Stimulated activated CD8-positive, alpha-beta memory T cell treated with anti-CD3 and anti-CD28 coated beads, Interleukin-15, amount 100 ng/mL, for 4 hours (primary cell): ENCODE results near the gene GRAP.

Experiments
- DNase-seq, 2 donors: peaks; one replicate each; pipeline ENCODE4 v3.0.0-alpha.2; 2020; ENCODE audit warnings: low read depth in 2 of 2

Gene GRAP

DNA sequence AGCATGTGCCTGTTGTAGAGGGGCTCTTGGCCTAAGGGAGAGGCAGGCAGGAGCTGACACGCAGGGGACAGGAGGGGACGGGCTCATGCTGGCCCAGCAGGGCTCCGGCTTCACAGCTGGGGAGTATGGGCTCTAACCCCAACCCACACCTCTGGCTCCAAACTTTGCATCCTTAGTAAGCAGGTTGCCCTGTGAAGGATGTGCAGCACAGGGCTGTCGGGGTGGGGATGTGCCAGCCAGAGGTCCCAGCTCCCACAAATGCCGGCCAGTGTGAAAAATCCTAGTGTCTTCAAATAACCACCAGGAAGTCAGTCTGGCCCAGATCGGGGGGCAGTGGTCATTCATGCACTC, 28.2 kb downstream of the GRAP start:
- no peak for DNase-seq

DNA sequence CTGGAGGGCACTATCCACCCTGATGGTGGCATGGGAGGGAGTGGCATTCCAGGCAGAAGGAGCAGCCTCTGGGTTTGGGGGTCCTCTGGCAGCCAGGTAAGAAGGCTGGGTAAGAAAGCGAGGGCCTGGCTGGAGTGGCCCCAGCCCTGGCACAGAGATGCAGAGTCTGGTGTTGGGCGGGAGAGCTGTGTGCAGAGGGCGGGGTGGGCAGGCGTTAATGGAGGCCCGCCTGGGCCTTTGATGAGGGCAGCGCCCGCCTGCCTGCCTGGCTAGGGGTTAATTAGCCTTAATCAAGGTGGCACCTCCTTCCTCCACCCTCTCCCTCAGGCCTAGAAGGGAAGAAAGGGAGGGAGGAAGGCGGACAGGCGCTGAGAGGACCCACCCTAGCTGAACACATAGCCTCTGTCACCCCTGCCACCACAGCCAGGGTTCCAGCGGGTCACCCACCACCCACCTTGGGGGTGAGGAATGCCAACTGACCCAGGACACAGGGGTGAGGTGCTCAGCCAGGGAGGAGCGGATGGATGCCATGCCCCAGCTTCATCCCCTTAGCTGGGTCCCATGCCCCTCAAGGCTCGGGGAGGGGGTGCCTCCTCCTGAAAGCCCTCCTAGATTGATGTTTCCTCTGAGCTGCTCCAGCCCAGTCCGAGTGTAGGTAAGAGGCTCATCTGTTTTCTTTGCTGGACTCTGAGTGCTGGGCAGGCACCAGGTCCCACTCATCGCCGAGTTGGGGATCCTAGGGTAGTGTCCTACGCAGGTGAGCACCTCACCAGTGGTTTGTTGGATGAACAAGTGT, 28.8 kb downstream of the GRAP start:
- no peak for DNase-seq

- no peak for DNase-seq
These were observed 29.4 kb downstream of the GRAP start for GRCh38 chr17:19017401-19017800.

DNA sequence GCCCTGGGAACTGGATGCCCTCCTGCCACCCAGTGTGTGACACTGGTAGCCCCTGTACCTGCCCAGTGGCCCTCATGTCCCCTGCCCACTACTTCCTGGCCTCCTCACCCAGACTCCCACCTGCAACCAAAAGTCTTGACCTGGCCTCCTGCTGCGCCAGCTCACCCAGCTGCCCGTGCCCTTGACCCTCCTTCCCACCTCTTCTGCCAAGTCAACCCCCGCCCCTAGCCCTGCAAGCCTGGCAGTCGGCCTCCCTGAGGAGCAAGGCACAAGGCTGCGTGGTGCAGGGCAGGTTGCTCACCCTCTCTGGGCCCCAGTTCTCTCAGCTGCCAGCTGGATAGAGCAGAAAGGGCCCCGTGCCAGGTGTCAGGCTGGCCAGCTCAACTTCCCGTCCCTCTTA, 29.9 kb downstream of the GRAP start:
- DNase-seq: no peak

DNA sequence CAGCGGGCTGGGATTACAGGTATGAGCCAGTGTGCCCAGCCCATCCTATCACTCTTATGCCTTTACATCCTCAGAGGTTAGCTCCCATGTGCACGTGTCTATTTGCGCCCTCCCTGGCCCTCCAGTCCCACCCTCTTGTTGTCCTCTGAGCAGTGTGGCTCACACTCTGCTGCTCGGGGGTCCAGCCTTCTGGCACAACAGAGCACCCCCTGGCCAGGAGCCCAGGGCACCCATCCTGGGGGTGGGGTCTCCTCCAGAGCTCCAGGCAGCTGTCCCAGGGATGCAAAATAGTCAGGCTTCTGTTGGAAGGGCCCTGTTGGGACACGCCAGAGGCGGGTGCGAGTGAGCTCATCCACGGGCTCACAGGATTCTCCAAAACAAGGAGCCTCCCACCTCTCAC, 30.5 kb downstream of the GRAP start:
- no peak for DNase-seq

DNA sequence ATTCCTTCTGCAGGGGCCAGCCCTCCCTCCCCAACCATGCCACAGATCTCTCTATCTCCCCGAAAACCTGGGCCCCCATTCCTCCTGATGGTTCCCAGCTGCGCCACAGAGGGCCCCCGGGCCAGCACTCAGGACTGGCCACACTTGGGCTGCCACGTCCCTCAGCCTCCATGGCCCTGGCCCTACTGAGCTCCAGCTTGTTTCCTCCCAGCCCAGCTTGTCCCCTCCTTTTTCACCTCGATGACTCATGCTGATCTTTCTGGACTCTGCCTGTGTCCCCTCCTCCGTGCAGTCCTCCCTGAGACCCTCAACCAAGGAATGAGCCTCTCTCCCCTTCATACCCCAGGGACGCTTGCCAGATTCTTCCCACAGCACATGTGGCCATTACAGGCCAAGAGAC, 31.3 kb downstream of the GRAP start:
- DNase-seq: no peak

DNA sequence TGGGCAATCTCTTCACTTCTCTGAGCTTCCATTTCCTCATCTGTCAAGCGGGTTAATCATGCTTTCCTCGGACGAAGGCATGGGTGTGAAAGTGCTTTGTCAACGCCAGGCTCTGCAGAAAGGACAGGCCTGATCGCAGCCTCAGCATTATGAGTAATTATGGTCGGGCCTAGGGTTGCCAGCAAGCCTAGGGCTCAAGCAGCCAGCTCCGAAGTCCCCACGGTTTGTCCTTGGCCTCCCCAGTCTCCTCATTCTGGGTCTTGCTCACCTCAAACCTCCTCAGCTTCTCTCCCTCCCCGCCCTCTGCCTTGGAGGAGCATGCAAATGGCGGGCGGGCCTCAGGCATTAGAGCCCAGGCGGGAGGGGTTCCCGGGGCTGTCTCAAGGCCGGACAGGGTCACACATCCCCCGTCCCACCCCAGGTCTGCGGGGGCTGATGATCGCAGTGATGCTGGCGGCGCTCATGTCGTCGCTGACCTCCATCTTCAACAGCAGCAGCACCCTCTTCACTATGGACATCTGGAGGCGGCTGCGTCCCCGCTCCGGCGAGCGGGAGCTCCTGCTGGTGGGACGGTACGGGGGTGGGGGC, 32.0 kb downstream of the GRAP start:
- no peak for DNase-seq

GRCh38 chr17:19013806-19014627, 32.7 kb downstream of the GRAP start:
- DNase-seq: no peak

DNA sequence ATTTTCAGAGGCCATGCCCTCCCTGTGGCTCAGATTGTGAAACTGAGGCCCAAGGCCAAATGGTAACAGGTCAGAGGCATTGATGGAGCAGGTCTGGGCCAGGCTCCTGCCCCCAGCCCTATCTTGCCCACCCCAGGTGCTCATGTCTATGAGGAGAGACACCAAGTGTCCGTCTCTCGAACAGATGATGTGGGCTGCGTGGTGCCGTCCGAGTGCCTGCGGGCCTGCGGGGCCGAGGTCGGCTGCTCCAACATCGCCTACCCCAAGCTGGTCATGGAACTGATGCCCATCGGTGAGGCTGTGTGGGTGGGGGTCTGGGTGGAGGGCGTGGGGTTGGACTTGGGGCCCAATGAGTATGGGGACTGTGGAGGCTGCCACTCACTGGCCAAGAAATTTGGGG, 33.5 kb downstream of the GRAP start:
- no peak for DNase-seq

DNA sequence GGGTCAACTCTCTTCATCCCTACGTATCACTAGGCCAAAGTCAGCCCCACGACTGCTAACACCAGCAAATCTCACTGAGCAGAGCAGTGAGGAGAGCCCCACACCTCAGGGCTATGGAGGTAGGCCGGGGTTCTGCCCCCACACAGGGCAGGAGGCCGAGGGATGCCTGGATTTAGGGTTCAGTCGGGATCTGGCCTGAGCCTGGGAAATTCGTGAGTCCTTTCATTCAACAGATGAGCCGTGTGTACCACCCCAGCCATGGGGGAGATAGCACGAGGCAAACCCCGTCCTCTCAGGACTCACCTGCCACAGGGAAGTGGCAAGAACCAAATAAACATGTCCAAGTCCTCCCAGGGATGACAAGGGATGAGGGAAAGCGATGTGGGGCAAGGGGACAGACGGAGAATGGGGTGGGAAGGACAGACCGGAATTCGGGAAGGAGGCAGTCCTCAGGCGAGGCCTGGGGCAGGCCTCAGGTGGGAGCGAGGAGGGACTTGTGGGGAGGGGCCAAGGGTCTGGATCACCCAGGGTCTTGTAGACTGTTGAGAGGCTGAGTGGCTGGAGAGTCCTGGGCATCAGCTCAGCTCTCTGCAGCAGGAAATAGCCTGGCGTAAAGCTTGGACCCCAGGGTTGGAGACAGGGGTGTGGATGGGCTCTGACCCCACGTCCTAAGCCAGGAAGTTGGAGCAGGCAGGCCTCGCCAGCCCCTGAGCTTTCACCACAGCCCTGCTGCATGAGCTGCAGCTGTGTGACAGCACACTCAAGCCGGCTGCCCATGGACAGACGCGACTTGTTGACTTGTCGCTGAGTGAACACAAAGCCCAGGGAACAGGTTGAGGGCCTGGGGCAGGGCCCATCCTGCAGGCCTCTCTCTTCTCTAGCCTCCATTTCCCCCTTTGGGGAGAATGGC, 34.3 kb downstream of the GRAP start:
- no peak for DNase-seq

DNA sequence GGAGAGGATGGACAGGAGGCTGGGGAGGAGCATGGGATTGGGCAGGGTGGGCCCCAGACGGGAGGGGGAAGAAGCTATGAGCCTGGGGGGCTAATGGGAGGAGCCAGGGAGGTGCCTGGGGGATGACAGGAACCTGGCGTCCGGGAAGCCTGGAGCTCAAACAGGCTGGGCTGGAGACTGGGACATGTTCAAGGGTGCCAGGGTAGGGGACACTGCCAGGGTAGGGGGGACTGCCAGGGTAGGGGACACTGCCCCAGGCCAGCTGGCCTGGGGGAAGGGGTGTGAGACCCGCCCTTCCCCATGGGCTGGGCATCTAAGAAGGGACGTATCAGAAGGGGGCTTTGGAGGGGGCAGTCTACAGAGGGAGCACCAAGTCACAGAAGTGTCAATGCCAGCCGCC, 35.2 kb downstream of the GRAP start:
- DNase-seq: no peak

GRCh38 chr17:19010729-19011505, 35.8 kb downstream of the GRAP start:
- no peak for DNase-seq

- DNase-seq: no peak
These were observed 36.8 kb downstream of the GRAP start for GRCh38 chr17:19009970-19010369.

GRCh38 chr17:19006698-19007097, 40.1 kb downstream of the GRAP start:
- no peak for DNase-seq

- DNase-seq: no peak
These were observed 40.8 kb downstream of the GRAP start for GRCh38 chr17:19005789-19006430.

DNA sequence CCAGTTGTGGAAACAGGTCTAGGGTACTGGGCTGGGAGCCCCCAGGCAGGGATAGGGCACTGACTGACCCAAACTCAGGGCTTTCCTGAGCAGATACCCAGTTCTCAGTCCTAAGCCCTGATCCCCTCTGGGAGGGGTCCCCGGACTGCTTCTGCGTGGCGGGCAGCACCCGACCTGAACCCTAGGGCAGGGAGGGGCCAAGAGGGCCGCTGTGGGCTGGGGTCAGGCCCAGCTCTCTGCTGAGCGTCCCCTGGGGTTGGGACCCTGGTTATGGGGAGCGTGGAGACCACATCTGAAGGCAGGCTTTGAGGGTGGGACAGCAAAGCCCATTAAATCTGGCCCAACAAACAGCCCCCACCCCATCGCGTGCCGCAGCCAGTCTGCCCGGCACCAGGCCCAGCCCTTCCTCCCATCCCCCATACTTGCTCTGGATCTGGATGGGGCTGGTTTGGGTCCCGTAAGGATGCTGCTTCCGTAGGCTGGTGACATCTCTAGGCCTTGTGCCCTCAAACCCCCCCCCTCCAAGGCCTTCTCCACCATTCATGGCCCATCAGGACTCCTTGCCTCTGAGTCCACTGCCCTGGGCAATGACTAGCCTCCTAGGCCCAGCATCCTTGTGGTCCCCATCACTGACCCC, 41.5 kb downstream of the GRAP start:
- DNase-seq: no peak

DNA sequence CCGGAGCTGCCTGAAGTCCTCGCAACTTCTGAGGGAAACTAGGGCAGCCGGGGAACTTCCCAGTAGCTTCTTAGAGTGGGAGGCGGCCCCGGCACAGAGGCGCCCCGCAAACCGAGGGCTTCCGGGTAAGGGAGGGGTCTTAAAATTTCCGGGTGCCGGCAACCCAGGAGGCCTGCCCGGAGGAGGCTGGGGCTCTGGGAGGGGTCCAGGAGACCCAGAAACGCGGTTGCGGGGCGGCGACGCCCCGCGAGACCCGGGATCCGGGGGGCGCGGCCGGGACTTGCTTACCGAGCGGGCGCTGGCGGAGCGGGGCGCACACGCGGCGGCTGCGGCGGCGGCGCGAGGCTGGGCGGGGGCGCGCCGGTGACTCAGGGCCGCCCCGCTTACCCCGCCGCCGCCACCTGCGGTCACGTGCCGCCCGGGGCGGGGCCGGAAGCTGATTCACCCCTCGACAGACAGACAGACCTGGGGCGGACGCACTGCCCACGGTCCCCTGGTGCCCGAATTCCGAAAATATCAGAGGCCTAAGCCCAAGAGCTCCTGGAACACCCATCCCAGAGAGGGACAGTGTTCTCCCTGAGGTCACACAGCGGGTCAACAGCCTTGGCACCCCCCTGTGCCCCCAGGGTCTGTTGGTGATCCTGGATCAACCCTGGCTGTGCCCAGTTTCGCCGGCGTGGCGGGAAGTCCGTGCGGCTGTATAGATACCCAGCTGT, 42.2 kb downstream of the GRAP start, which contains the start of gene FAM83G:
Gene FAM83G (minus strand): TSS at position 344 of the 716 bp plus-strand sequence. CDS start 723 bp downstream, outside the sequence.
- peak; percentile 81 to 84 for DNase-seq

DNA sequence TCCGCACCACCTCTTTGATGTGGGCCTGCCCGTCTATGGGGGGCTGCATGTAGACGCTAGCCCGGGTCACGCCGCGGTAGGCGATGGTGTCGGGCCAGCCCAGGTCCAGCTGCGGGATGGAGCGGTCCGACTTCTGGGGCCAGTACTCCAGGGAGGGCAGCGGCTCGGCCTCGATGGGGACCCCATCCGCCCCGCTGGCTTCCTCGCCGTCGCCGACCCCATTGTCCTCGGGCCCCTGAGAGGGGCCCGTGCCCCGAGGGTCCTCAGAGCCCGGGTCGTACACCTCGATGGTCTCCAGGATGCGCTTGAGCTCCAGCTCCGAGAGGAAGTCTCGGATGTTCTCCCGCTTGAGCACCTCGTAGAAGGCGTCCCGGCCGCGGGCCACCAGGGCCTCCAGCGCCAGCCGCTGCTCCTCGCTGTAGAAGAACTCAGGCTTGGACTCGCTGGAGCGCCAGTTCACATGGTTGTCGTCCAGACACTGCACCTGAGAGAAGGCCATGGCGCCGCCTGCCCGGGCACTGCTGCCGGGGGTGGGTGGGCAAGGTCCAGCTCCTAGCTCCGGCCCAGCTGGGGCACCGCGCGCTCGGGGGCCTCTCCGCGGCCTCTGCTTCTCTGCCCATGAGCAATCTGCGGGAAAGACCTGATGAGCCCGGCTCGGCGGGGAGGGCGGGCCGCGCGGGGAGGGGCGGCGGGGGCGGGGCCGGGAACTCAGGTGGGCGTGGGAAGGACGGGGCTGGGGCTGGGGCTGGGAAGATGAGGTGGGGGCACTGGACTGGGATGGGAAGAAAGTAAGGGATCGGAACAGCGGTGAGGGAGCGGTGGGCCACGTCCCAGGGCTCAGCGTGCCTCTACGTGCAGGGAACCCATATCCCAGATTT, 43.0 kb downstream of the GRAP start:
- peak in 1 of 2 donors; percentile 37 for DNase-seq
